ENCODE measurements around the gene GSTM4. TPM values are rescaled to one million over a fixed set of nuclear protein-coding genes. Genes with fewer than 3 reads are reported as not detected.

The GSTM4 gene
- total RNA-seq, 1 experiment from 2014 or later: 11.9 TPM

- peaks cover 16% of the 10 kb centered on the region for H3K4me1 Mint-ChIP-seq (ENCODE audit: low read depth, unreplicated experiment)
- H3K27me3 Mint-ChIP-seq (ENCODE audit: insufficient read depth, unreplicated experiment): no peaks in the 10 kb centered on the region
- Histone ChIP-seq H3K9me3 (no peaks in the 10 kb centered on the region), H3K4me3 (ENCODE audit: low read depth, low read length) (peak overlapping the region; percentile 80), H3K27me3 (replicated peaks; ENCODE audit: control insufficient read depth, insufficient read depth, low read length) (no peaks in the 10 kb centered on the region), H3K36me3 (ENCODE audit: control insufficient read depth, insufficient read depth, low read length) (no peaks in the 10 kb centered on the region), H3K4me1 (peaks cover 15% of the 10 kb centered on the region)
- BruUV-seq (replicated peaks): TSS peak; percentile 83
- no peak for TF ChIP-seq CTCF (IDR thresholded peaks at IDR 0.05; ENCODE audit: insufficient read depth in 1 of 2, low read depth in 1 of 2, low read length in 1 of 2, severe bottlenecking in 1 of 2, unreplicated experiment in 1 of 2)
- peak overlapping the region; percentile 86 for H3K27ac Mint-ChIP-seq (ENCODE audit: unreplicated experiment)
- H3K36me3 Mint-ChIP-seq (ENCODE audit: insufficient read depth, unreplicated experiment): peaks cover 17% of the 10 kb centered on the region
- ChIA-PET POLR2A (interaction anchor here (1.6 kb wide), 1 partner anchor 71 kb away, joined by 10 read pairs; the partner anchor contains the start of gene GNAI3), CTCF (no interaction called here)
- no peaks in the 10 kb centered on the region for H3K9me3 Mint-ChIP-seq (ENCODE audit: unreplicated experiment)
- H3K4me3 Mint-ChIP-seq (ENCODE audit: unreplicated experiment): peak overlapping the region; percentile 96
- intact Hi-C loops (cut with micrococcal nuclease; ENCODE audit: unreplicated experiment): no loop called here
- peak in 1 of 2 experiments; percentile 46 for DNase-seq
These were observed 37.0 kb upstream of the GSTM4 start for GRCh38 chr1:109618661-109619575.

DNA sequence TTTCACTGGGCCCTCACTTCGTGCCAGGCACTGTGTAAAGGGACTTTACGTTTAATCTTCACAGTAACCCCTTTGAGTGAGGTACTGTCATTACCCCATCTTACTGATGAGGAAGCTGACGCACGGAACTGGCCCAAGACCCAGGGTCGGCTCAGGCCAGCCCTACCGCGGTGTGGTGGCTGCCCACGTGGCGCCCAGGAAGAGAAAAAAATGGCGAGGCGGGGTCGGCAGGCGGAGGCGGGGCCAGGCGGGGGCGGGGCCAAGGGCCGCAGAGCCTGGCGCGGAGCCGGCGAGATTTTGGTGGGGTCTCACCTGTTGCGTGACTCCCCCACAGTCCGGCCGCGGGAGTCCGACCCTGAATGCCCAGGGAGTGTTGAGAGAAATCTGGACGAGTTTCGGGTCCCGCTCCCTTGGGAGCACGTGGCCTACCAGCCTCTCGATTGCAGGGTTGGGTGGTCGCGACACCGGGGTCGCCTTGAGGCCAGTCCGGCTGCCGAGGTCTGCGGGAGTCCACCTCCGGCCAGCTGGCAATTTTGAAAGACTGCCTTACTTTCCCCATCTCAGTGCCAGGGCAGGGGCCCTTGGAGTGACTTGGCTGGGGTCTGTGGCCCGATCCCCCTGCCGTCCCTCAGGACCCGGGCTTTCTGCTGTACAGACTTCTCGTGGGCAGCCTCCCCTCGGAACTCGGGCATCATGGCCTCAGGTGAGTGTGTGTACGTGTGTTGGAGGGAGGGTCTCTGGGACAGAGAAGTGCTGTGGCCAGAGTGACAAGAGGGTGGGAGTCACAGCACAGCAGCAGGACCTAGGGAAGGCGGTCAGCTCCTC lies 36.1 kb upstream of the GSTM4 start, which contains the start of the genes AMPD2 and GNAT2:
Gene AMPD2, plus strand, starts transcription at position 262 of the 825 bp plus-strand sequence. CDS start 1,339 bp downstream, outside the sequence.
Gene GNAT2, minus strand, starts transcription at position 41 of the 825 bp plus-strand sequence. CDS start 6,746 bp downstream, outside the sequence.
- peak within 1 kb of the TSS; percentile 86 for H3K27ac Mint-ChIP-seq (ENCODE audit: unreplicated experiment)
- BruUV-seq (replicated peaks): TSS peak; percentile 68
- intact Hi-C loops (cut with micrococcal nuclease; ENCODE audit: unreplicated experiment): loop anchor here (1.0 kb wide), 1 partner anchor 73 kb away; no protein-coding TSS in a partner anchor

More for the DNA sequence above, 36.1 kb upstream of the GSTM4 start, which contains the start of the genes AMPD2 and GNAT2:
- H3K4me3 Mint-ChIP-seq (ENCODE audit: unreplicated experiment): peak within 1 kb of the TSS; percentile 96
- H3K9me3 ChIP-seq: no peaks in the 10 kb centered on the region
- no peaks in the 10 kb centered on the region for H3K9me3 Mint-ChIP-seq (ENCODE audit: unreplicated experiment)
- H3K4me1 ChIP-seq: peaks cover 15% of the 10 kb centered on the region
- TF ChIP-seq CTCF (IDR thresholded peaks at IDR 0.05; ENCODE audit: insufficient read depth in 1 of 2, low read depth in 1 of 2, low read length in 1 of 2, severe bottlenecking in 1 of 2, unreplicated experiment in 1 of 2): no peak
- CTCF ChIA-PET: interaction anchor here (1.0 to 1.5 kb wide), 5 partner anchors 20 to 365 kb away, joined by 3 to 8 read pairs (median 3); partner anchors contain the start of gene AHCYL1
- H3K4me1 Mint-ChIP-seq (ENCODE audit: low read depth, unreplicated experiment): peaks cover 16% of the 10 kb centered on the region
- H3K36me3 ChIP-seq (ENCODE audit: control insufficient read depth, insufficient read depth, low read length): no peaks in the 10 kb centered on the region
- no peaks in the 10 kb centered on the region for H3K27me3 ChIP-seq (replicated peaks; ENCODE audit: control insufficient read depth, insufficient read depth, low read length)
- POLR2A ChIA-PET: interaction anchor here (0.6 to 1.6 kb wide), 3 partner anchors 36 to 484 kb away, joined by 3 to 10 read pairs (median 3); partner anchors contain the start of genes GNAI3 and GSTM4
- peak within 1 kb of the TSS; percentile 80 for H3K4me3 ChIP-seq (ENCODE audit: low read depth, low read length)
- no peaks in the 10 kb centered on the region for H3K27me3 Mint-ChIP-seq (ENCODE audit: insufficient read depth, unreplicated experiment)
- DNase-seq: peak; percentile 79 to 81
- peaks cover 17% of the 10 kb centered on the region for H3K36me3 Mint-ChIP-seq (ENCODE audit: insufficient read depth, unreplicated experiment)
